KMS-11 (cell line): ENCODE results near the gene ALDH8A1.
A peak's percentile ranks its signal among the peaks of the same experiment; 100 is the strongest.

Experiments used
- H2AFZ ChIP-seq: fragments of 200-600 bp; sonication (generic); 2 replicates; pipeline ENCODE4 v1.6.1; 2016; ENCODE audit warnings: antibody characterized with exemption, mixed run types, low read depth
- H3K27ac ChIP-seq: fragments of 200-600 bp; sonication (generic); 2 replicates; pipeline ENCODE4 v1.6.1; 2016; ENCODE audit warnings: mild to moderate bottlenecking, mixed run types
- H3K27me3 ChIP-seq: fragments of 200-600 bp; sonication (generic); 2 replicates; pipeline ENCODE4 v1.6.1; 2017; ENCODE audit warnings: mild to moderate bottlenecking, low read depth, mixed run types, moderate library complexity; ENCODE audit not compliant: insufficient read depth
- H3K36me3 ChIP-seq: fragments of 200-600 bp; sonication (generic); 2 replicates; pipeline ENCODE4 v1.6.1; 2017; ENCODE audit warnings: mild to moderate bottlenecking, mixed run types; ENCODE audit not compliant: insufficient read depth
- H3K4me1 ChIP-seq: fragments of 200-600 bp; sonication (generic); 2 replicates; pipeline ENCODE4 v1.6.1; 2016; ENCODE audit warnings: mild to moderate bottlenecking, low read depth, mixed run types; ENCODE audit not compliant: poor library complexity, severe bottlenecking
- H3K4me2 ChIP-seq: fragments of 200-600 bp; sonication (generic); 2 replicates; pipeline ENCODE4 v1.7.0; 2016; ENCODE audit warnings: mild to moderate bottlenecking, mixed run types
- H3K4me3 ChIP-seq: fragments of 200-600 bp; sonication (generic); IDR thresholded peaks from 2 replicates; pipeline ENCODE4 v1.6.1; 2017; ENCODE audit warnings: low read depth, low read length, mixed read lengths; ENCODE audit not compliant: insufficient read depth
- H3K79me2 ChIP-seq: fragments of 200-600 bp; sonication (generic); 2 replicates; pipeline ENCODE4 v1.6.1; 2016; ENCODE audit warnings: low read depth, mixed run types; ENCODE audit not compliant: insufficient read depth
- H3K9ac ChIP-seq: fragments of 200-600 bp; sonication (generic); 2 replicates; pipeline ENCODE4 v1.6.1; 2016; ENCODE audit warnings: mild to moderate bottlenecking, mixed run types
- H4K20me1 ChIP-seq: fragments of 200-600 bp; sonication (generic); 2 replicates; pipeline ENCODE4 v1.6.1; 2016; ENCODE audit warnings: mild to moderate bottlenecking, mixed run types; ENCODE audit not compliant: insufficient read depth
- CTCF ChIP-seq: fragments of 200-600 bp; sonication (generic); conservative IDR thresholded peaks from 2 replicates; pipeline ENCODE4 v1.6.1; 2017; ENCODE audit warnings: low read depth, mild to moderate bottlenecking, antibody characterized with exemption, low read length, moderate library complexity, mixed read lengths

The ALDH8A1 gene

GRCh38 chr6:134868812-134869211 lies 81.1 kb downstream of the ALDH8A1 start:
- no peak overlapping the region for H2AFZ ChIP-seq
- no peak for TF ChIP-seq CTCF

More at GRCh38 chr6:134868812-134869211, 81.1 kb downstream of the ALDH8A1 start:
- H3K4me2 ChIP-seq: no peak overlapping the region
- H3K4me3 ChIP-seq: no peak overlapping the region
- H3K27me3 ChIP-seq: no peaks in the 10 kb centered on the region
- peak overlapping the region; percentile 88; the same call in 1 of the 2 replicates for H3K27ac ChIP-seq
- no peaks in the 10 kb centered on the region for H3K79me2 ChIP-seq
- H3K9ac ChIP-seq: no peak overlapping the region
- peaks cover 58% of the 10 kb centered on the region for H3K4me1 ChIP-seq
- H3K36me3 ChIP-seq: no peaks in the 10 kb centered on the region
- H4K20me1 ChIP-seq: no peaks in the 10 kb centered on the region
